ENCODE results near the gene PCA3. TPM values are rescaled to one million over a fixed set of nuclear protein-coding genes. Genes with fewer than 3 reads are reported as not detected.

Gene PCA3
- under 1 TPM in 2 of 4 donors, not detected in 2; 0.17 to 0.22 TPM for total RNA-seq

- no peak for TF ChIP-seq CTCF (IDR thresholded peaks at IDR 0.05; ENCODE audit: low read depth)
Measured at GRCh38 chr9:76764138-76764537, at the start of gene PCA3. TSS of gene PCA3 (plus strand) at chr9:76764438.

- TF ChIP-seq CTCF (IDR thresholded peaks at IDR 0.05; ENCODE audit: low read depth), result no peak
Measured at GRCh38 chr9:76716085-76716672, 48.1 kb upstream of the PCA3 start.

GRCh38 chr9:76717176-76717575 lies 47.1 kb upstream of the PCA3 start:
- TF ChIP-seq CTCF (IDR thresholded peaks at IDR 0.05; ENCODE audit: low read depth), result no peak

- TF ChIP-seq CTCF (IDR thresholded peaks at IDR 0.05; ENCODE audit: low read depth), result no peak
Measured at GRCh38 chr9:76717613-76718012, 46.6 kb upstream of the PCA3 start.

- TF ChIP-seq CTCF (IDR thresholded peaks at IDR 0.05; ENCODE audit: low read depth), result no peak
Measured at GRCh38 chr9:76718166-76718565, 46.1 kb upstream of the PCA3 start.

GRCh38 chr9:76720245-76720644 lies 44.0 kb upstream of the PCA3 start:
- no peak for TF ChIP-seq CTCF (IDR thresholded peaks at IDR 0.05; ENCODE audit: low read depth)

GRCh38 chr9:76725011-76725546 lies 39.2 kb upstream of the PCA3 start:
- no peak for TF ChIP-seq CTCF (IDR thresholded peaks at IDR 0.05; ENCODE audit: low read depth)

Measured in subcutaneous adipose tissue (tissue), 4 donors.